ENCODE results near the gene EYA3.

Gene EYA3

DNA sequence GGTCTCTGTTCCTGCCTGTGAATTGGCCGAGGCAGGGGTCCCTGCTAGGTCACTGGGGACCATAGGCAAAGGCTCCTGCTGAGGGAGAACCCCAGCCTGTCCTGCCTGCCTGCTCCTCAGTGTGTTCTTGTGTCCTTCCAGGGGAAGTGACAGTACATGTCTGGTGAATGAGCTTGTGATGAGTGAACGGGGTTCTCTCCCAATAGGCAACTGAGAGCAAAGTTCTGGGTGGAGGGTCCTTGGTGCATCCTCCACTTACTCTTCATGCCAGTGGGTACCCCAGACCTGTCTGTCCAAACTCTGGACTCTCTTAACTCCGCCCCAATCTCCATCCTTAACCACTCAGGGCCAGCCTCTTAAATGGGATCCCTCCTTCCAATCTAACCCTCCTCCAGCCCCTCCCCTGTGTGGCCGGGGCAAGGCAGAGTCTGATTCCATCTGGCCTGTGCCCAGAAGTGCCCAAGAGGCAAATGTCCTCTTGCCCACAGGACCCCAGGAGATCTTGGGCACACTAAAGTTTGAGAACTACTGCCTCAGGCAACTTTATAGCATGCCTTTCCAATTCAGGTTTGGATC is 126.7 kb downstream of the EYA3 start:
- TF ChIP-seq, protein P1, sequence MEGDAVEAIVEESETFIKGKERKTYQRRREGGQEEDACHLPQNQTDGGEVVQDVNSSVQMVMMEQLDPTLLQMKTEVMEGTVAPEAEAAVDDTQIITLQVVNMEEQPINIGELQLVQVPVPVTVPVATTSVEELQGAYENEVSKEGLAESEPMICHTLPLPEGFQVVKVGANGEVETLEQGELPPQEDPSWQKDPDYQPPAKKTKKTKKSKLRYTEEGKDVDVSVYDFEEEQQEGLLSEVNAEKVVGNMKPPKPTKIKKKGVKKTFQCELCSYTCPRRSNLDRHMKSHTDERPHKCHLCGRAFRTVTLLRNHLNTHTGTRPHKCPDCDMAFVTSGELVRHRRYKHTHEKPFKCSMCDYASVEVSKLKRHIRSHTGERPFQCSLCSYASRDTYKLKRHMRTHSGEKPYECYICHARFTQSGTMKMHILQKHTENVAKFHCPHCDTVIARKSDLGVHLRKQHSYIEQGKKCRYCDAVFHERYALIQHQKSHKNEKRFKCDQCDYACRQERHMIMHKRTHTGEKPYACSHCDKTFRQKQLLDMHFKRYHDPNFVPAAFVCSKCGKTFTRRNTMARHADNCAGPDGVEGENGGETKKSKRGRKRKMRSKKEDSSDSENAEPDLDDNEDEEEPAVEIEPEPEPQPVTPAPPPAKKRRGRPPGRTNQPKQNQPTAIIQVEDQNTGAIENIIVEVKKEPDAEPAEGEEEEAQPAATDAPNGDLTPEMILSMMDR (conservative IDR thresholded peaks at IDR 0.05; ENCODE audit: low read depth): no peak
- H3K27ac ChIP-seq: peak overlapping the region; percentile 90
- POLR2A ChIA-PET (ENCODE audit: low non-redundant PET): interaction anchor here (0.9 kb wide), 1 partner anchor 85 kb away, joined by 3 read pairs; no protein-coding TSS in a partner anchor
- DNase-seq (ENCODE audit: low spot score): no peak
- CTCF ChIA-PET: interaction anchor here (0.8 to 1.1 kb wide), 3 partner anchors 10 to 104 kb away, joined by 3 to 5 read pairs (median 3); no protein-coding TSS in a partner anchor

DNA sequence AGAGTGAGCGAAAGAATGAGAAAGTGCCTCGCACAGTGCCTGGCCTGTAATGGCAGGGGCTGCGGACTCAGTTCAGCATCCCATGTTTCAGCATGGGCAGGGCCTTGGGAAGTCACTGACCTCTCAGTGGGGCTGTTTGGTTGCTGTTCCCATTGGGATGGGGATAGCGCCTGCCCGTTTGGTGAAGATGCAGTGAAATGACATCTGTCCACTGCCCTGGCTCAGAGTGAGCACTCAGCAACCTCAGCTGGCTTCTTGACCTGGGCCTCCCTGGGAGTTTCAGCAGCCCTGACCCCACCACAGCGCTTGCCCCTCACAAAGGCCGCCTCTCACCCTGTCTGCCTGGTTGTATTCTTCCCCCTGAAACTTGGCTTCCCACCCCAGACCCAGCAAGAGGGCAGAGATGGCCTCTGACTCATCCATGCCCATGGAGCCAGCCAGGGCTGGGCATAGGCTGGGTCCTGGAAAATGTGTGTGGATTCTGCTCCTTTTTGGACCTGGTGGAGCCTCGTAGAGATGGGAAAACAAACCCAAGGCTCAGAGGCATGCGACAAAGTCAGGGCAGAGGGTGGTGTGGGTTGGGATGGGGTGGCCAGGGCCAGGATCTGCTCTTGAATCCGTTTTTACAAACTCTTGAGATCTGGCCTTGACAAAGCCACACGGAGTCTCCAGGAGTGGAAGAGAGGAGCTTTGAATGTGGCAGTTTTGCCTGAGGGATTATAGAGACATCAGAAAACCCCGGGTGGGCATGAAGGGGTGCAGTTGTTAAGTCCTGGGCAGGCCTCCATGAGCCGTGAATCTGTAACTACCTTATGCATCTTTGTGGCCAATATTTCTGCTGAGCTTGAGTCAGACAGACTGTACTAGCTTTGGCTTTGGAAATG is 127.4 kb downstream of the EYA3 start:
- peak overlapping the region; percentile 90 for H3K27ac ChIP-seq
- ChIA-PET POLR2A (ENCODE audit: low non-redundant PET) (interaction anchor here (0.9 kb wide), 1 partner anchor 84 kb away, joined by 3 read pairs; no protein-coding TSS in a partner anchor), CTCF (interaction anchor here (0.8 to 1.4 kb wide), 4 partner anchors 11 to 103 kb away, joined by 3 to 5 read pairs (median 4); no protein-coding TSS in a partner anchor)
- no peak for DNase-seq (ENCODE audit: low spot score)
- TF ChIP-seq, protein P1 (conservative IDR thresholded peaks at IDR 0.05; ENCODE audit: low read depth): no peak

DNA sequence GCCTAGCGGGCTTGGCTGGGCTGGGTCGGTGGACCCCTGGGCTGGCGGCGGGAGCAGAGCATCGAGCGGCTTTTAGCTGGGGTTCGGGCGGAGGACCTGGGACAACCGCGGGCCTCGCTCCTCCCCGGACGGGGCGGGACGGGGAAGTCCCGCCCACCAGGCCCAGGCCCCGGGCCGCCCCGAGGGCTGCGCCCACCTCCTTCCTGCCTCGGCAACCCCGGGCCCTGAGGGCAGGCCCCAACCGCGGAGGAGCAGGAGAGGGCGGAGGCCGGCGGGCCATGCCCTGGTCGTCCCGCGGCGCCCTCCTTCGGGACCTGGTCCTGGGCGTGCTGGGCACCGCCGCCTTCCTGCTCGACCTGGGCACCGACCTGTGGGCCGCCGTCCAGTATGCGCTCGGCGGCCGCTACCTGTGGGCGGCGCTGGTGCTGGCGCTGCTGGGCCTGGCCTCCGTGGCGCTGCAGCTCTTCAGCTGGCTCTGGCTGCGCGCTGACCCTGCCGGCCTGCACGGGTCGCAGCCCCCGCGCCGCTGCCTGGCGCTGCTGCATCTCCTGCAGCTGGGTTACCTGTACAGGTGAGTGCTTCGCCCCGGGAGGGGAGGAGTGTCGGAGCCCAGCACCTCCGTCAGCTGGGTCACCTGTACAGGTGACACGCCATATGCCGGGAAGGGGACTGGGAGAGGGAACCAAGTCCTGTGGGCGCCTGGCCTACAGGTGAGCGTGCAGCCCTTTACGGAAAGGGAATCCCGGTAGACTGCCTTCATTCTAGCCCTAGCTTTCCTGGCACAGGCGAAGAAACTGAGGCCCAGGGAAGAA is 128.4 kb downstream of the EYA3 start, which contains the start of gene XKR8:
TSS of gene XKR8 (plus strand) at position 182 of the 812 bp plus-strand sequence. CDS start at position 279, 97 bp downstream.
- CTCF ChIA-PET: interaction anchor here (0.5 to 1.4 kb wide), 2 partner anchors 14 to 102 kb away, joined by 3 to 5 read pairs; no protein-coding TSS in a partner anchor
- H3K27ac ChIP-seq: peak within 1 kb of the TSS; percentile 90
- TF ChIP-seq, protein P1 (conservative IDR thresholded peaks at IDR 0.05; ENCODE audit: low read depth): peak; percentile 62
- peak; percentile 87 for DNase-seq (ENCODE audit: low spot score)
- POLR2A ChIA-PET (ENCODE audit: low non-redundant PET): interaction anchor here (0.6 to 1.3 kb wide), 3 partner anchors 90 to 688 kb away, joined by 3 to 5 read pairs (median 4); partner anchors contain the start of genes IFI6 and RNU11

DNA sequence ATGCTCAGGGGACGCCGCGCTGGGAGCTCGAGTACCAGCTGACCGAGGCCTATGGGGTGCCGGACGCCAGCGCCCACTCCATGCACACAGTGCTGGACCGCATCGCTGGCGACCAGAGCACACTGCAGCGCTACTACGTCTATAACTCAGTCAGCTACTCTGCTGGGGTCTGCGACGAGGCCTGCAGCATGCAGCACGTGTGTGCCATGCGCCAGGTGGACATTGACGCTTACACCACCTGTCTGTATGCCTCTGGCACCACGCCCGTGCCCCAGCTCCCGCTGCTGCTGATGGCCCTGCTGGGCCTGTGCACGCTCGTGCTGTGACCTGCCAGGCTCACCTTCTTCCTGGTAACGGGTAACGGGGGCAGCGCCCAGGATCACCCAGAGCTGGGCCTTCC is 129.9 kb downstream of the EYA3 start:
- TF ChIP-seq, protein P1 (conservative IDR thresholded peaks at IDR 0.05; ENCODE audit: low read depth): no peak
- DNase-seq (ENCODE audit: low spot score): no peak
- peak overlapping the region; percentile 90 for H3K27ac ChIP-seq
- ChIA-PET CTCF (interaction anchor here (1.0 to 2.2 kb wide), 2 partner anchors 88 to 101 kb away, joined by 4 to 5 read pairs; no protein-coding TSS in a partner anchor), POLR2A (ENCODE audit: low non-redundant PET) (interaction anchor here (0.6 to 1.3 kb wide), 2 partner anchors 56 to 287 kb away, joined by 3 read pairs; partner anchors contain the start of gene IFI6)

DNA sequence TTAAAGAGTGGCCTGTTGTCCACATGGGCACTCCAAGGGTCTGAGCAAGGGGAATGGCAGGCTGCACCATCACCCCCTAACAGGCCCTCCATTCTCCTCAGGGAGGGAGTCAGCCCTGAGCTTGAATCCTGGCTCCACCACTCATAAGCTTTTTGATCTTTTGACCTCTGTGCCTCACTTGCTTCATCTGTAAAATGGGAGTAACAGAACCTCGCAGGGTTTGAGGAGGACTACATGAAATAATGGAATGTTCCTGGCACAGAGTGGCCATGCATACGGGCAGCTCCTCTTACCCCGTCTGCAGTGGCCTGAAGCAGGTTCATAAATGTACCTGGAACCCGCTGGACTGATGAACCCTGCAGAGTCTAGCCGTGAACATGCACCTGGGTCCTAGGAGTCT is 130.8 kb downstream of the EYA3 start:
- ChIA-PET CTCF (interaction anchor here (1.0 to 2.2 kb wide), 2 partner anchors 87 to 100 kb away, joined by 4 to 5 read pairs; no protein-coding TSS in a partner anchor), POLR2A (ENCODE audit: low non-redundant PET) (interaction anchor here (0.6 kb wide), 1 partner anchor 57 kb away, joined by 3 read pairs; no protein-coding TSS in a partner anchor)
- no peak overlapping the region for H3K27ac ChIP-seq
- TF ChIP-seq, protein P1 (conservative IDR thresholded peaks at IDR 0.05; ENCODE audit: low read depth): no peak
- no peak for DNase-seq (ENCODE audit: low spot score)
